ENCODE data around the gene VMP1. TPM values are rescaled to one million over a fixed set of nuclear protein-coding genes. Genes with fewer than 3 reads are reported as not detected.

The VMP1 gene
- total RNA-seq, 2 donors from 2014 or later = 48.0 to 63.4 TPM

DNA sequence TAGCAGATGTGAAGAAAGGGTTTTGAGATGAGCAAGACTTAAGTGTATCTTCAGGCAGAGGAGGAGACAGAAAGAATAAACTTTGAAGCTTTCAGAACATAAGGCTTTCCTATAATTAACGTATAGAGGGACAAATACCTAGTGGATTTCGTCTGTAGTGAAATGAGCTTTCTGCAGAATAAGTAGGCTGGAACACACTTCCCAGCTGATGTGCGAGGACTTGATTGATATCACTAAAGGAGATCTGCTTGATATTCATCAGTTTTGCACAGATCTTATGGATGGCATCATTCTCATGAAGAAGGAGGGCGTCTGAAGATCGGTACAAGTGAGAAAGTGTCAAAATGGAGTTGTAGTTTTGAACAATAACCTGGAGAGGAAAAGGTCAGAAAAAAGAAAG, 170.5 kb downstream of the VMP1 start:
- Histone ChIP-seq H3K27me3 (no peaks in the 10 kb centered on the region), H3K27ac (no peak overlapping the region), H3K4me3 (no peak overlapping the region), H3K36me3 (peaks cover 74% of the 10 kb centered on the region), H3K9me3 (no peaks in the 10 kb centered on the region), H3K4me1 (no peaks in the 10 kb centered on the region)
- TF ChIP-seq, protein P1, sequence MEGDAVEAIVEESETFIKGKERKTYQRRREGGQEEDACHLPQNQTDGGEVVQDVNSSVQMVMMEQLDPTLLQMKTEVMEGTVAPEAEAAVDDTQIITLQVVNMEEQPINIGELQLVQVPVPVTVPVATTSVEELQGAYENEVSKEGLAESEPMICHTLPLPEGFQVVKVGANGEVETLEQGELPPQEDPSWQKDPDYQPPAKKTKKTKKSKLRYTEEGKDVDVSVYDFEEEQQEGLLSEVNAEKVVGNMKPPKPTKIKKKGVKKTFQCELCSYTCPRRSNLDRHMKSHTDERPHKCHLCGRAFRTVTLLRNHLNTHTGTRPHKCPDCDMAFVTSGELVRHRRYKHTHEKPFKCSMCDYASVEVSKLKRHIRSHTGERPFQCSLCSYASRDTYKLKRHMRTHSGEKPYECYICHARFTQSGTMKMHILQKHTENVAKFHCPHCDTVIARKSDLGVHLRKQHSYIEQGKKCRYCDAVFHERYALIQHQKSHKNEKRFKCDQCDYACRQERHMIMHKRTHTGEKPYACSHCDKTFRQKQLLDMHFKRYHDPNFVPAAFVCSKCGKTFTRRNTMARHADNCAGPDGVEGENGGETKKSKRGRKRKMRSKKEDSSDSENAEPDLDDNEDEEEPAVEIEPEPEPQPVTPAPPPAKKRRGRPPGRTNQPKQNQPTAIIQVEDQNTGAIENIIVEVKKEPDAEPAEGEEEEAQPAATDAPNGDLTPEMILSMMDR (IDR thresholded peaks at IDR 0.05) = no peak
- no peak for DNase-seq (ENCODE audit: low spot score)

DNA sequence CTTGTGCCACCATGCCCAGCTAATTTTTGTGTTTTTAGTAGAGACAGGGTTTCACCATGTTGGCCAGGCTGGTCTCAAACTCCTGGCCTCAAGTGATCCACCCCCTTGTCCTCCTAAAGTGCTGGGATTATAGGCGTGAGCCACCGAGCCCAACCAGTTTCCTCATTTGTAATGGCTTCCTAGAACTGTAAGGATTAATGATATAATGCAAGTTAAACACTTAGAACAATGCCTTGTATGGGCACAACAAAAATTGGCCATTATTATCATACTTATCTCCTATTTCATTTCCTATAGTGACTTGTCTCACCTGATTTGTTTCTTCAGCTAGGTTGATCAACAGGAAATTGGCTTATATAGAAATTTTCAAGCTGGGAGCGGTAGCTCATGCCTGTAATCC, 171.2 kb downstream of the VMP1 start:
- peaks cover 74% of the 10 kb centered on the region for H3K36me3 ChIP-seq
- H3K27ac ChIP-seq = no peak overlapping the region

GRCh38 chr17:59884861-59885260, 177.4 kb downstream of the VMP1 start:
- Histone ChIP-seq H3K4me1 (no peaks in the 10 kb centered on the region), H3K36me3 (peaks cover 65% of the 10 kb centered on the region), H3K4me3 (no peak overlapping the region), H3K27me3 (no peaks in the 10 kb centered on the region), H3K9me3 (no peaks in the 10 kb centered on the region), H3K27ac (no peak overlapping the region)
- no peak for DNase-seq (ENCODE audit: low spot score)
- TF ChIP-seq, protein P1 (IDR thresholded peaks at IDR 0.05) = no peak

More for the DNA sequence above, 171.2 kb downstream of the VMP1 start:
- TF ChIP-seq, protein P1 (IDR thresholded peaks at IDR 0.05) = no peak
- DNase-seq (ENCODE audit: low spot score) = no peak
- Histone ChIP-seq H3K4me1 (no peaks in the 10 kb centered on the region), H3K4me3 (no peak overlapping the region), H3K27me3 (no peaks in the 10 kb centered on the region), H3K9me3 (no peaks in the 10 kb centered on the region)

DNA sequence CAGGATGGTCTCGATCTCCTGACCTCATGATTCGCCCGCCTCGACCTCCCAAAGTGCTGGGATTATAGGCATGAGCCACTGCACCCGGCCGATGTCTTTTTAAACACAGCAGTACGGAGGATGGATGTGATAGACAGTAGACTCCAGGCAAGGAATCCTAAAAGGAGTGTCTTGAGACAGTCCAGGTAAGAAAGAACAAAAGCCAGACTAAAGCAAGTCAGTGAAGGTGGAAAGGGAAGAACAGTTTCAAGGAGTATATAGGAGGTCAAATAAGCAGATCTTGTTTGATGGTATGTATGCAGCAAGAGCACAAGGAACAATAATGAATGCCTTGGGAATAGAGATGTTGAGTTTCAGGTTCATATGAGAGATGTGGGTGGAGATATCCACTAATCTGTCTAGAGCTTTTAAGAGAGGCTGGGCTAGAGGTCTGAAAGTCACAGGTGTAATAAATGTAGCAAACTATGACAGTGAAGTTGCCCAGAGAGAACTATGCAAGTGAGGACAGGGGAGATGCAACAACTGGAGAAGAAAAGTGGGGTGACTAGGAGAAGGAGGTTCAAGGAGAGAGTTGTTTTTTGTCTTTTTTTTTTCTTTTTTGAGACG, 180.8 kb downstream of the VMP1 start:
- no peak for DNase-seq (ENCODE audit: low spot score)
- H3K27ac ChIP-seq = no peak overlapping the region
- H3K4me1 ChIP-seq = peaks cover 0 to 9% of the 10 kb centered on the region in 2 donors
- TF ChIP-seq, protein P1 (IDR thresholded peaks at IDR 0.05) = no peak
- no peaks in the 10 kb centered on the region for H3K27me3 ChIP-seq
- peaks cover 40% of the 10 kb centered on the region for H3K36me3 ChIP-seq
- no peaks in the 10 kb centered on the region for H3K9me3 ChIP-seq
- no peak overlapping the region for H3K4me3 ChIP-seq

- Histone ChIP-seq H3K4me1 (peaks cover 0 to 20% of the 10 kb centered on the region in 2 donors), H3K27me3 (no peaks in the 10 kb centered on the region), H3K36me3 (peaks cover 16% of the 10 kb centered on the region), H3K4me3 (no peak overlapping the region), H3K9me3 (no peaks in the 10 kb centered on the region), H3K27ac (no peak overlapping the region)
- DNase-seq (ENCODE audit: low spot score) = no peak
- TF ChIP-seq, protein P1 (IDR thresholded peaks at IDR 0.05) = no peak
Observed at GRCh38 chr17:59890720-59891119, 183.3 kb downstream of the VMP1 start.

MicroRNAs within 50 kb of the gene (microRNA counts, 767-probe panel; counts per million panel counts)
- 4,223 to 7,372 counts per million in 2 donors for microRNA hsa-miR-21-5p

Small RNAs within 50 kb of the gene (microRNA-seq; reads per million reads assigned to microRNA genes)
- 52,409 to 63,612 reads per million in 2 donors for gene MIR21 (ENCODE audit: borderline number of aligned reads in 2 of 2, borderline replicate concordance in 1 of 2)

Other genes starting within 250 kb of the VMP1 start
- 10 to 100 TPM; 22.1 to 22.7 TPM for gene DHX40, start 142.0 kb upstream of the VMP1 start, total RNA-seq
- gene CLTC, start 87.8 kb upstream of the VMP1 start, total RNA-seq = 100 to 1,000 TPM; 183 to 256 TPM
- 10 to 100 TPM; 13.8 to 14.1 TPM for gene PTRH2, start 224 bp upstream of the VMP1 start, total RNA-seq
- gene TUBD1, start 185.3 kb downstream of the VMP1 start, total RNA-seq = 1 to 10 TPM; 6.1 to 8.0 TPM
- gene RPS6KB1, start 185.5 kb downstream of the VMP1 start, total RNA-seq = 10 to 100 TPM; 14.3 to 21.8 TPM